GM18951 (cell line): ENCODE results near the gene ABCA13.

Experiments used
- POLR2A ChIP-seq: IDR thresholded peaks from 4 replicates; pipeline ENCODE4 v1.6.1; 2011; ENCODE audit warnings: mild to moderate bottlenecking; ENCODE audit not compliant: insufficient read length, insufficient read depth; ENCODE audit errors: extremely low read depth
- in situ Hi-C: fragments of 300-500 bp; cut with MboI; formaldehyde crosslinking; loops from one replicate; pipeline ENCODE4 v1.12.0; 2022; ENCODE audit warnings: low sequenced_read_pairs, mixed read lengths, inconsistent platforms; ENCODE audit not compliant: unreplicated experiment

The ABCA13 gene

GRCh38 chr7:48438206-48438605 lies 266.9 kb downstream of the ABCA13 start:
- in situ Hi-C loops = no loop called here
- no peak for TF ChIP-seq POLR2A

GRCh38 chr7:48441848-48442492 lies 270.7 kb downstream of the ABCA13 start:
- in situ Hi-C loops = no loop called here
- no peak for TF ChIP-seq POLR2A

- in situ Hi-C loops = no loop called here
- no peak for TF ChIP-seq POLR2A
These were observed 271.8 kb downstream of the ABCA13 start for GRCh38 chr7:48443051-48443450.

GRCh38 chr7:48446721-48447120 lies 275.5 kb downstream of the ABCA13 start:
- TF ChIP-seq POLR2A = no peak
- in situ Hi-C loops = no loop called here

GRCh38 chr7:48452218-48452617 lies 281.0 kb downstream of the ABCA13 start:
- TF ChIP-seq POLR2A = no peak
- in situ Hi-C loops = no loop called here

GRCh38 chr7:48454750-48455192 lies 283.5 kb downstream of the ABCA13 start:
- in situ Hi-C loops = no loop called here
- TF ChIP-seq POLR2A = no peak

GRCh38 chr7:48455363-48455762 lies 284.1 kb downstream of the ABCA13 start:
- in situ Hi-C loops = no loop called here
- TF ChIP-seq POLR2A = no peak

- TF ChIP-seq POLR2A = no peak
- in situ Hi-C loops = no loop called here
These were observed 287.7 kb downstream of the ABCA13 start for GRCh38 chr7:48458701-48459524.

- no peak for TF ChIP-seq POLR2A
- in situ Hi-C loops = no loop called here
These were observed 295.5 kb downstream of the ABCA13 start for GRCh38 chr7:48466713-48467112.

GRCh38 chr7:48471196-48471595 lies 299.9 kb downstream of the ABCA13 start:
- TF ChIP-seq POLR2A = no peak
- in situ Hi-C loops = no loop called here

- in situ Hi-C loops = no loop called here
- TF ChIP-seq POLR2A = no peak
These were observed 301.4 kb downstream of the ABCA13 start for GRCh38 chr7:48472640-48473039.

GRCh38 chr7:48473205-48473865 lies 302.1 kb downstream of the ABCA13 start:
- no peak for TF ChIP-seq POLR2A
- in situ Hi-C loops = no loop called here

- in situ Hi-C loops = no loop called here
- TF ChIP-seq POLR2A = no peak
These were observed 310.0 kb downstream of the ABCA13 start for GRCh38 chr7:48481235-48481634.
